Measurements from ENCODE around the gene TRAF7.

Gene TRAF7

GRCh38 chr16:2180461-2180860 lies 24.9 kb downstream of the TRAF7 start:
- TF ChIP-seq SIN3A (IDR thresholded peaks at IDR 0.05; ENCODE audit: borderline replicate concordance, insufficient read depth, low read length) (no peak), POLR2AphosphoS5 (IDR thresholded peaks at IDR 0.05; ENCODE audit: low read depth, low read length) (no peak), REST (IDR thresholded peaks at IDR 0.05; ENCODE audit: insufficient read depth in 1 of 2, low read depth in 2 of 2, low read length in 2 of 2) (no peak), FOXP2 (optimal IDR thresholded peaks at IDR 0.05; ENCODE audit: borderline replicate concordance, extremely low read depth, extremely low read length, insufficient read depth) (no peak), TAF1 (IDR thresholded peaks at IDR 0.05; ENCODE audit: borderline replicate concordance, insufficient read depth, low read length) (no peak)

GRCh38 chr16:2180962-2181923 lies 25.7 kb downstream of the TRAF7 start:
- TF ChIP-seq REST (IDR thresholded peaks at IDR 0.05; ENCODE audit: insufficient read depth in 1 of 2, low read depth in 2 of 2, low read length in 2 of 2) = no peak
- no peak for TF ChIP-seq FOXP2 (optimal IDR thresholded peaks at IDR 0.05; ENCODE audit: borderline replicate concordance, extremely low read depth, extremely low read length, insufficient read depth)
- TF ChIP-seq POLR2AphosphoS5 (IDR thresholded peaks at IDR 0.05; ENCODE audit: low read depth, low read length) = no peak
- TF ChIP-seq SIN3A (IDR thresholded peaks at IDR 0.05; ENCODE audit: borderline replicate concordance, insufficient read depth, low read length) = no peak
- no peak for TF ChIP-seq TAF1 (IDR thresholded peaks at IDR 0.05; ENCODE audit: borderline replicate concordance, insufficient read depth, low read length)

GRCh38 chr16:2181952-2182351 lies 26.4 kb downstream of the TRAF7 start:
- TF ChIP-seq TAF1 (IDR thresholded peaks at IDR 0.05; ENCODE audit: borderline replicate concordance, insufficient read depth, low read length) = no peak
- TF ChIP-seq POLR2AphosphoS5 (IDR thresholded peaks at IDR 0.05; ENCODE audit: low read depth, low read length) = no peak
- TF ChIP-seq FOXP2 (optimal IDR thresholded peaks at IDR 0.05; ENCODE audit: borderline replicate concordance, extremely low read depth, extremely low read length, insufficient read depth) = no peak

GRCh38 chr16:2183671-2184070 lies 28.1 kb downstream of the TRAF7 start:
- TF ChIP-seq POLR2AphosphoS5 (IDR thresholded peaks at IDR 0.05; ENCODE audit: low read depth, low read length) = no peak
- TF ChIP-seq TAF1 (IDR thresholded peaks at IDR 0.05; ENCODE audit: borderline replicate concordance, insufficient read depth, low read length) = no peak
- no peak for TF ChIP-seq FOXP2 (optimal IDR thresholded peaks at IDR 0.05; ENCODE audit: borderline replicate concordance, extremely low read depth, extremely low read length, insufficient read depth)
- no peak for TF ChIP-seq SIN3A (IDR thresholded peaks at IDR 0.05; ENCODE audit: borderline replicate concordance, insufficient read depth, low read length)
- TF ChIP-seq REST (IDR thresholded peaks at IDR 0.05; ENCODE audit: insufficient read depth in 1 of 2, low read depth in 2 of 2, low read length in 2 of 2) = no peak

- TF ChIP-seq POLR2AphosphoS5 (IDR thresholded peaks at IDR 0.05; ENCODE audit: low read depth, low read length) (no peak), FOXP2 (optimal IDR thresholded peaks at IDR 0.05; ENCODE audit: borderline replicate concordance, extremely low read depth, extremely low read length, insufficient read depth) (no peak), SIN3A (IDR thresholded peaks at IDR 0.05; ENCODE audit: borderline replicate concordance, insufficient read depth, low read length) (no peak), REST (IDR thresholded peaks at IDR 0.05; ENCODE audit: insufficient read depth in 1 of 2, low read depth in 2 of 2, low read length in 2 of 2) (no peak), TAF1 (IDR thresholded peaks at IDR 0.05; ENCODE audit: borderline replicate concordance, insufficient read depth, low read length) (no peak)
Observed at GRCh38 chr16:2184346-2184745, 28.8 kb downstream of the TRAF7 start.

Data from PFSK-1 (cell line).